Measurements from ENCODE around the gene SAMD14.
A peak's percentile ranks its signal among the peaks of the same experiment; 100 is the strongest.

SAMD14 gene

GRCh38 chr17:50150354-50151040 is 20.5 kb upstream of the SAMD14 start, which contains the start of gene PPP1R9B:
TSS of gene PPP1R9B (minus strand) at chr17:50150677. CDS start at chr17:50150513, 164 bp downstream.
- Histone ChIP-seq H3K27ac (peak within 1 kb of the TSS; percentile 56 to 99 (median 93)), H3K4me3 (peak within 1 kb of the TSS; percentile 68 to 92 (median 85))

DNA sequence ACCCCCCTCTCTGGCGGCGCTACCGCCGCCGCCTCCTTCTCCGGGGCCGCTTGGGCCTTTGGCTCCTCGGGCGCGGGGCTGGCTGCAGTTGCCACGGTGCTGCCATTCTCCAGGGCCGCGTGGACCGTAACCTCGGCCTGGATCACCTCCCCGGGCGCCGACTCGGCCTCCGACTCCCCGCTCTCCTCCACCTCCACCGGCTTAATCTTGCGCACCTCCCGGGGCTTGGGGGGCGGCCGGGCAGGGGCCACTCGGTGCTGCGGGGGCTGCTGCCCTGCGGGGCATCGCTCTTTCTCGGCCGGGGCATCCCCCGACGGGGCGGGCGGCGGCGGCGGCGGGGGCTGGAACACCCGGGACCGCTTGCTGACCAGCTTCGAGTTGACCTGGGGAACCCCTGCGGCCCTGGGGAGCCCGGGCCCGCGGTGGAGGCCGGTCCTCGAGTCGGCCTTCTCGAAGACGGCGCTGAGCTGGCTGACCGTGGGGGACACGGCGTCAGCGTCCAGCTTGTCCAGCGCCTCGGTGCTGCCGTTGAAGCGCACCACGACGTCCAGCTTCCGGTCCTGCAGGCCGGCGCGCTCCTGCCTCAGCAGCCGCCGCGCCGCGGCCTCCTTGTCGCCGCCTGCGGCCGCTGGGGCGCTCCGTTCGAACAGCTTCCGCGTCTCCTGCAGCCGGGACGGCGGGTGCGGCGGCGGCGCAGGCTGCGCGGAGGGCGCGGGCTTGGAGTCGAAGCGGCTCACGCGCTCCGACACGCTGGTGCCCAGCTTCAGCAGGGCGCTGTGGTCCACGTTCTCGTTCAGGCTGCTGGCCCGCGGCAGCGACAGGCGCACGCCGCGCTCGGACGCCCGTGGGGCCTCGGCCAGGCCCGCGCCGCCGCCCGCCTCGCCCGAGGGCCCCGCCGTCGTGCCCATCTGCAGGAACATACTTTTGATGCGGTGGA is 19.7 kb upstream of the SAMD14 start:
- peak overlapping the region; percentile 56 to 99 (median 93) for H3K27ac ChIP-seq

GRCh38 chr17:50149091-50149416 is 19.1 kb upstream of the SAMD14 start:
- Histone ChIP-seq H3K27ac (peak overlapping the region; percentile 56 to 99 (median 93)), H3K4me3 (peak overlapping the region; percentile 68 to 92 (median 85))

More for the DNA sequence above, 19.7 kb upstream of the SAMD14 start:
- peak overlapping the region; percentile 68 to 92 (median 85) for H3K4me3 ChIP-seq

- peak overlapping the region; percentile 56 to 99 (median 93) for H3K27ac ChIP-seq
Measured at GRCh38 chr17:50148226-50149090, 18.5 kb upstream of the SAMD14 start.

GRCh38 chr17:50147841-50148225 is 17.9 kb upstream of the SAMD14 start:
- H3K4me3 ChIP-seq, result peak overlapping the region; percentile 68 to 92 (median 85)
- H3K27ac ChIP-seq, result peak overlapping the region in 20 of 21 experiments; percentile 65 to 99 (median 94)

More at GRCh38 chr17:50148226-50149090, 18.5 kb upstream of the SAMD14 start:
- H3K4me3 ChIP-seq, result peak overlapping the region; percentile 68 to 92 (median 85)

DNA sequence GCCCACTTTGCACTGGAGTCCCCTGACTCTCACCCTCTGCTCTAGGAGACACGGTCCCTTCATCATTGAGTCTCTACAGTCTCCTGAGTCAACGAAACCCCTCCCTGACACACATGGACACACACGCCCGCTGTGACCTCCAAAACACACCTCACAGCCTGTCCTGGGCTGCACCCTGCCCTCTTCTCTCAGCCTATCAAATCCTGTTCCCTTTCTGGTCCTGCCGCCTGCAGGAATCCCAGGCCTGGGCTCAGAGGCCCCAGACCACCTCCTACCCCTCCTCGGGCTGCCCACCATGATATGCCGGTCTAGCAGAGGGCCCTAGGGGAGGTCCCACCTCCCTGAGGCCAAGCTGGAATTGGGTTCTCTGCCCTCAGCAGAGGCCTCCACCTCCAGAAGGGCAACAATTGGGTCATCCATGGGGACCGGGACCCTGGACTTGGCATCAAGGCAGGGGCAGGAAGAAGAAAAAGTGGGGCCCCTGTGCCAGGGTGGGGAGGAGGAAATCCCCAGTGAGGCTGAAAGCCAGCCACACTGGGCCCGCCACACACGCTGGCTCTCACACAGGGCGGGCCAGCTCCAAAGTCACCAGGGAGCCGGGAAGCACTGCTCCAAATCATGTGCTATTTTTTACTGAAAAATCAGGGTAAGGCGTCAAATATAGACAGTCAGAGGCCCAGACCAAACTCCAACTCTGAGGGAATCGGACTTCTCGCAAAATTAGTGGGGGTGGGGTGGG is 17.1 kb upstream of the SAMD14 start:
- H3K4me3 ChIP-seq, result peak overlapping the region; percentile 68 to 92 (median 85)
- peak overlapping the region; percentile 14 to 99 (median 93) for H3K27ac ChIP-seq

GRCh38 chr17:50146230-50146926 is 16.4 kb upstream of the SAMD14 start:
- H3K4me3 ChIP-seq, result peak overlapping the region; percentile 68 to 92 (median 85)
- H3K27ac ChIP-seq, result peak overlapping the region in 16 of 21 experiments; percentile 1 to 99 (median 92)

DNA sequence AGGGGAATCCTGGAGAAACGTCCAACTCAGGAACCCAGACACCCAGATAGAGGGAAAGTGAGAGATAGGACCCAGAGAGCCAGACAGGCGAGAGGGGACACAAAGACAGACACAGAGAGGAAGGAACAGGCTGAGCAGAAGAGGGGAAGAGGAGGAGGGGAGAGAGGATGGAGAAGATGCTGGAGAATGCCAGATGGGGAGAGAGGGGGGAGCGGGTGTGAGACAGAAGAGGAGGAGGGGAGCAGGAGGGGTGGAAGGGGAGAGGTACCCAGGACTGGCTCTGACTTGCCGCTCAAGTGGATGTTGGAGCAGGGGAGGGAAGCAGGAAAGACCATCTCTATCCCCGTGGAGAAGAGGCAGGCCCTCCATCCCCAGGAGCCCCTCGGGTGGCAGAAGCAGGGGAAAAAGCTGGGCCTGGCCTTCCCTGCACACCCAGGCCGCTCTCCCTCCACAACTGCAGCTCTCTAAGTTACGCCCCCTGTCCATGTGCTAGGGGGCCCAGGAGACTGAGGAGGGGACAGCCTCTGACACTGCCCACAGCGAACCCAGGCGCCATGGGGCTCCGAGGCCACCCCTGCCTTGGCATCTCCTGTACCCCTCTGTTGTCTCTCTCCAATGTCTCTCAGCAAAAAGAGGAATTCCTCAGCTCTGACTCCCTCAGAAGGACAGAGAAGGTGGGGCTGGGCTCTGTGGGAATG is 15.7 kb upstream of the SAMD14 start:
- Histone ChIP-seq H3K27ac (peak overlapping the region in 11 of 21 experiments; percentile 1 to 99 (median 89)), H3K4me3 (peak overlapping the region in 2 of 7 experiments; percentile 3 to 92)

DNA sequence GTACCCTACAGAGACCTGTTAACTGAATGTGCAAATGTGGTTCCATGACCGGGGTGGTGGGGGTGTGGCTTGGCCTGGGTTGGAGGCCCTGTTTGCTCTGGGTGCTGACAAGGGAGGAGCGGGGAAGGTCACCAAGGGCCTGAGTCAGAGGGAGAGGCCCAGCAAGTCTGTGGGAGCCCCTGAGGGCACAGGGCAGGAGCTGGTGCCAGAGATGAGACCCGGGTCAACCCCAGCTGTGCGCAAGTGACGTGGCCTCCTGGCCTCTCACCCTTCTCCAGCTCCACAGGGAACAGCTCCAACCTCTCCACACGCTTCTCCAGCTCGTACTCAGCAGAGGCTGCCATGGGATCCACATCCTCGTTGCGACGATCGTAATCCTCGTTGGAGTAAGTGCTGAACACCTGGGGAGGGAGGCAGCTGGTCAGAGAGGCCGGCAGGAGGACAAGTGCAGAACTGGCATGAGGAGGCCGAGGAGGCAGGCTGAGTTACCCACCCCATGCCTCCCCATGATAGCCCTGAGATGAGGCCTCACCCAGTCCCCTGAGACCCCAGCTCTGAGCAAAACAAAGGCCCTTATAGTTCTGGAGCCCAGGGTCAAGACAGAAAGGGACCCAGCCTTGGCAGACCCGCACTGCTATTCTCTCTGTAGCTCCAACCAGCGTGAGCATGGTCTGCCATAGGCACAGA is 15.0 kb upstream of the SAMD14 start:
- Histone ChIP-seq H3K4me3 (no peak overlapping the region), H3K27ac (peak overlapping the region in 10 of 21 experiments; percentile 2 to 94 (median 76))

DNA sequence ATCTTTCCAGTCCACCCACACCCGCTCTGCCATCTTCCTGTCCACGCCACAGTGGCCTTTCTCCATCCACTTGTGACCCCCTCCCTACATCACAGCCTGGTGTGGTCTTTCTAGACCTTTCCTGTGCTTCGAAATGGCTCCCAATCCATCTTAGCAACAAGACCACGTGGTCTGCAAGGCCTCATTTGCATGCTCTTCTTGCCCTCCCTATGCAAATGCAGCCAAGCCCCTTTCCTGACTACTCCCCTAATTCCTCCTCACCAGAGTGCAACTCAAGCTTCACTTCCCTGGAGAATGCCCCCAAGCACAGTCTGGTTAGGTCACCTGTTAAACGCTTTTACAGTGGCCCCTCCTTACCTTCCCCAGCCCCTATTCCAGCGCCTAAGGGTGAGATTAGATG is 14.4 kb upstream of the SAMD14 start:
- Histone ChIP-seq H3K27ac (peak overlapping the region in 3 of 21 experiments; percentile 2 to 24 (median 23)), H3K4me3 (no peak overlapping the region)

GRCh38 chr17:50143461-50144176 is 13.7 kb upstream of the SAMD14 start:
- H3K4me3 ChIP-seq, result no peak overlapping the region
- H3K27ac ChIP-seq, result peak overlapping the region in 1 of 21 experiments; percentile 23

DNA sequence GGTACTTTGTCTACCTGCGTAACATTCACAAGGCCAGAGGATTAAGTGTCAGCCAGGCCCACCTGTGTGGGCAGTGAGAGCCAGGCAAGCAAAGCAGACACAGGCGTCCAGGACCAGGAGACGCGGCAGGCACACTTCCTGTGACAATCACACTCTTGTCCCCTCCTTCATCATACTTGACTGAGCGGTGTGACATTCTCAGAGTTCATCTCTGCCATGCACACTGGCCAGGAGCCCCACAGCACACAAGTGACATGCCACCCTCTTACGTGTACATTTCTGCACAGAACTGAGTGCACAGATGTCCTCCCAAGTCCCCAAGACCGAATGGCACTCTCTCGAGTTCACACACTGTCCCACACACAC is 11.8 kb upstream of the SAMD14 start:
- peak overlapping the region in 5 of 21 experiments; percentile 27 to 64 (median 58) for H3K27ac ChIP-seq
- no peak overlapping the region for H3K4me3 ChIP-seq

DNA sequence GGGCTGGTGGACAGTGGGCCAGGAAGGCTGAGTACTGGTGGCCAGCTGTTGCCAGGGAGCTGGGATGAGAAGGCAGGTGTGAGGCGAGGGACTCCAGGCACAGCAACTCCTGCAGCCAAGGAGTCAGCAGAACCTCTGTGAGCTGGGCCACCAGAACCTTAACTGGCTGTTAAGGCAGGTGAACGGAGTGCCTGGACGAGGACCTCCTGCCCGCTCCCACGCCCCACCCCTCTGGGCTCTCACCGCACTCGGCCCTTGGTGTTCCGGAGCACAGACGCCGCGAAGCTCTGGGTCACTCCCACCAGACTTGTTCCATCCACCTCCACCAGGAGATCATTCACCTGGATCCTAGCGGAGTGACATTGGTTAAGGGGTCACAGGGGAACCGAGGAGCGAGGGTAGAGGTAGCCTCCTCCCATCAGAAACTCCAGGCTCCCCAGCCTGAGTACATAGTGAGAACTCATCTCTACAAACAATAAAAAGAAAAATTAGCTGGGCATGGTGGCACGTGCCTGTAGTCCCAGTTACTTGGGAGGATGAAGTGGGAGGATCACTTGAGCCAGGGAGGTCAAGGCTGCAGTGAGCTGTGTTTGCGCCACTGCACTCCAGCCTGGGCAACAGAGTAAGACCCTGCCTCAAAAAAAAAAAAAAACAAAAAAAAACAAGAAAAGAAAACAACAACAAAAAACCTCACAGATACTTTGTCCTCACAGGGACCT is 11.2 kb upstream of the SAMD14 start:
- H3K4me3 ChIP-seq, result no peak overlapping the region

DNA sequence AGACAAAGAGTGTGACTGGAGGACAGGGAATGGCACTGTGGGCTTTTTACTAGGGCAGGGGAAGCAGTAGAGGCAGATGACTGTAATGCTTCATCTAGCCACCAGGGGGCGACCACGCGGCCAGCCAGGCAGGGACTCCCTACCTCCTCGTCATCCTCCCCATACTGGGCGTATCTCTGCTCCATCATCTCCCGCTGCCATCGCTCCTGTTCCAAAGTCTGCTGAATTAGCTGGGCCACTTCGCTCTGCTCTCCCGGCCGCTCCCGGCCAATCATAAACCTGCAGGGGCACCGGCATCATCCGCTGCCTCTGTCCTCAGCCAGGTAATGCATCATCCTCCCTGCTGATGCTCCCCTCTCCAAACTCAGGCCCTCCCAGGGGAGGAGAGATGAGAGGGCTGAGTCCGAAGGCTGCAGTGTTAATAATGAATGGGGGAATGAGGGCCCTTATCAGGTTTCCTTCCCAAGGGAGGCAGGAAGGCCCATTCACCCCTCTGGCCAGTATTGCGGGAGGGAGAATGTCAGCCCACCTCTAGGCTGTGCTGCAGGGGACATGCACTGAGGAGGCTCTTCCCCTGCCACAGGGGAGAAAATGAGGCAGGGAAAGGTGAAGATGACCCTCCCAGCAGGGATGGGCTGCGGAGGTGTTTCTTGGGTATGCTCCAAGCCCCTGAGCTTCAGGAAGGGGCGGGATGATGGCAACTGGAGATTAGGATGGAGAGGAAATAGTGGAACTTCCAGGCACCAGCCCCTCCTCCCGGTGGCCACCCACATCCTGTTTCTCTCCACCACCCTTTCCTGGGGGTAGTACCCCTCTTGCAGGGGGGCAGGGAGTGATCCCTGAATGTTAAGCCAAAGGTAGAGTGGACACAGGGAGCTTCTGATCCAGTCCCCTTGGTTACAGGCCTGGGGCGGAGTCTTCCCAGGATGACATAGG is 10.3 kb upstream of the SAMD14 start:
- H3K27ac ChIP-seq, result peak overlapping the region in 14 of 21 experiments; percentile 1 to 64 (median 28)

More for the DNA sequence above, 11.2 kb upstream of the SAMD14 start:
- H3K27ac ChIP-seq, result peak overlapping the region in 14 of 21 experiments; percentile 1 to 64 (median 34)

More for the DNA sequence above, 10.3 kb upstream of the SAMD14 start:
- H3K4me3 ChIP-seq, result no peak overlapping the region
